Kidney (tissue), 14 donors: Measurements from ENCODE around the gene YAF2. TPM values are rescaled to one million over a fixed set of nuclear protein-coding genes. Genes with fewer than 3 reads are reported as not detected.

Experiments
- DNase-seq, 5 donors: peaks; one replicate each; pipeline ENCODE4 v3.0.0-alpha.2; 2013 to 2020
- FAIRE-seq: peaks from 2 replicates; lab custom pipeline; 2012; peaks lifted over from hg19 to GRCh38; lab: Jason Lieb, UNC
- H3K27ac ChIP-seq, 2 donors: one replicate each; pipeline ENCODE4 v1.7.0; 2013; ENCODE audit warnings: low read depth in 2 of 2, low read length in 2 of 2, inconsistent platforms in 1 of 2
- H3K27me3 ChIP-seq: one replicate; pipeline ENCODE4 v1.7.1; 2013; ENCODE audit warnings: low read length, inconsistent platforms; ENCODE audit not compliant: control insufficient read depth, insufficient read depth
- H3K36me3 ChIP-seq, 3 donors: one replicate each; pipeline versions ENCODE4 v1.7.0 to v1.7.1; 2013; ENCODE audit warnings: low read length in 3 of 3, control low read depth in 1 of 3, inconsistent platforms in 1 of 3; ENCODE audit not compliant: insufficient read depth in 3 of 3, control insufficient read depth in 2 of 3
- H3K4me1 ChIP-seq, 3 donors: one replicate each; pipeline versions ENCODE4 v1.7.0 to v1.7.1; 2013; ENCODE audit warnings: low read length in 3 of 3, inconsistent platforms in 1 of 3, low read depth in 1 of 3; ENCODE audit not compliant: control insufficient read depth in 2 of 3, insufficient read depth in 2 of 3
- H3K4me3 ChIP-seq, 3 donors: one replicate each; pipeline versions ENCODE4 v1.7.0 to v1.8.1; 2013; ENCODE audit warnings: low read length in 3 of 3, control low read depth in 1 of 3, inconsistent platforms in 1 of 3
- H3K9ac ChIP-seq, 3 donors: one replicate each; pipeline versions ENCODE4 v1.7.0 to v1.7.1; 2013; ENCODE audit warnings: low read length in 3 of 3, control low read depth in 1 of 3, inconsistent platforms in 1 of 3
- H3K9me3 ChIP-seq, 3 donors: one replicate each; pipeline versions ENCODE4 v1.7.0 to v1.7.1; 2013; ENCODE audit warnings: low read length in 3 of 3, control low read depth in 1 of 3, inconsistent platforms in 1 of 3; ENCODE audit not compliant: control insufficient read depth in 2 of 3, insufficient read depth in 1 of 3
- intact Hi-C: fragments of 100-400 bp; cut with DNase I; formaldehyde crosslinking; loops from one replicate; pipeline ENCODE4 v1.11.1; 2022
- polyA plus RNA-seq: library from polyadenylated mRNA; stranded (reverse); fragments of 350-450 nt; fragmentation: Illumina TruSeq; extraction: RNeasy Lipid Tissue Mini Kit (QIAGEN cat#74804); gene quantifications from one replicate; pipeline ENCODE4 v1.2.3, GENCODE V29; 2014; ENCODE audit warnings: low read depth, low replicate concordance; ENCODE audit not compliant: insufficient read depth
- total RNA-seq: library from RNA; stranded (reverse); fragmentation: NEBNext Ultra II Directional; extraction: Animal tissue kit (Norgen Biotek cat#: 25700); gene quantifications from one replicate; pipeline ENCODE4 v1.2.1, GENCODE V29; 2021
- TF ChIP-seq, protein P1 (sequence below): IDR thresholded peaks from 3 replicates; pipeline ENCODE4 v1.5.1; 2012; ENCODE audit warnings: mild to moderate bottlenecking, moderate library complexity, borderline replicate concordance; ENCODE audit not compliant: insufficient read depth; ENCODE audit errors: extremely low read depth
- donor health status: control.
- donor health status: control.
- donor health status: control.
- donor health status: control.
- donor health status: control.
- donor health status: DM: yes; HTN: yes; CAD: no.
- donor health status: Normal renal cell carcinoma (clear cell type).

YAF2 gene
- total and polyA plus RNA-seq, 2 donors from 2014 or later = 15.0 to 32.0 TPM

DNA sequence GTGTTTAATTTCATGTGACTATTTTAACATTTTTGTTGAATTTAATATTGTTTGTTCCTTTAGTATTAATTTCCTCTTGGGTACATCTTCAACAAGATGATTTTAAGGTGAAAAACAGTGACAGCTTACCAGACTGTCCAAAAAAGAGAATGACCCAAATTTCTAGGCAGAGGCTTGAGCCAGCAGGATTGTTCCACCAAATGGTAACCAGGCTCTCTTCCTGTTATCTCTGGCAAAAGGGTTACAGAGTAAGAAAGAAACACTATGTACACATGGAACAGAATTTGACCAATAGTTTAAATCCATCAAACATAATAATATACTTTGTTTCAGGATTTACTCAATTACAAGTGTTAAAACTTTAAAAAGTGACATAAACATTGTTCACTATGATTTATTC lies 39.0 kb downstream of the YAF2 start:
- Histone ChIP-seq H3K36me3 (peaks cover 0 to 4% (median 0%) of the 10 kb centered on the region in 3 donors), H3K4me1 (no peaks in the 10 kb centered on the region), H3K27me3 (no peaks in the 10 kb centered on the region), H3K4me3 (no peak overlapping the region), H3K9me3 (no peaks in the 10 kb centered on the region), H3K9ac (no peak overlapping the region), H3K27ac (no peak overlapping the region)
- TF ChIP-seq, protein P1, sequence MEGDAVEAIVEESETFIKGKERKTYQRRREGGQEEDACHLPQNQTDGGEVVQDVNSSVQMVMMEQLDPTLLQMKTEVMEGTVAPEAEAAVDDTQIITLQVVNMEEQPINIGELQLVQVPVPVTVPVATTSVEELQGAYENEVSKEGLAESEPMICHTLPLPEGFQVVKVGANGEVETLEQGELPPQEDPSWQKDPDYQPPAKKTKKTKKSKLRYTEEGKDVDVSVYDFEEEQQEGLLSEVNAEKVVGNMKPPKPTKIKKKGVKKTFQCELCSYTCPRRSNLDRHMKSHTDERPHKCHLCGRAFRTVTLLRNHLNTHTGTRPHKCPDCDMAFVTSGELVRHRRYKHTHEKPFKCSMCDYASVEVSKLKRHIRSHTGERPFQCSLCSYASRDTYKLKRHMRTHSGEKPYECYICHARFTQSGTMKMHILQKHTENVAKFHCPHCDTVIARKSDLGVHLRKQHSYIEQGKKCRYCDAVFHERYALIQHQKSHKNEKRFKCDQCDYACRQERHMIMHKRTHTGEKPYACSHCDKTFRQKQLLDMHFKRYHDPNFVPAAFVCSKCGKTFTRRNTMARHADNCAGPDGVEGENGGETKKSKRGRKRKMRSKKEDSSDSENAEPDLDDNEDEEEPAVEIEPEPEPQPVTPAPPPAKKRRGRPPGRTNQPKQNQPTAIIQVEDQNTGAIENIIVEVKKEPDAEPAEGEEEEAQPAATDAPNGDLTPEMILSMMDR = no peak
- DNase-seq (no peak), FAIRE-seq (no peak)
- intact Hi-C loops = no loop called here

GRCh38 chr12:42196723-42197603 lies 41.1 kb downstream of the YAF2 start:
- Histone ChIP-seq H3K9ac (no peak overlapping the region), H3K36me3 (peaks cover 0 to 8% (median 0%) of the 10 kb centered on the region in 3 donors), H3K9me3 (no peaks in the 10 kb centered on the region), H3K27me3 (no peaks in the 10 kb centered on the region), H3K4me1 (no peaks in the 10 kb centered on the region), H3K27ac (no peak overlapping the region), H3K4me3 (no peak overlapping the region)
- FAIRE-seq (no peak), DNase-seq (peak in 3 of 5 donors; percentile 41 to 87 (median 86))
- TF ChIP-seq, protein P1 = no peak
- intact Hi-C loops = no loop called here

DNA sequence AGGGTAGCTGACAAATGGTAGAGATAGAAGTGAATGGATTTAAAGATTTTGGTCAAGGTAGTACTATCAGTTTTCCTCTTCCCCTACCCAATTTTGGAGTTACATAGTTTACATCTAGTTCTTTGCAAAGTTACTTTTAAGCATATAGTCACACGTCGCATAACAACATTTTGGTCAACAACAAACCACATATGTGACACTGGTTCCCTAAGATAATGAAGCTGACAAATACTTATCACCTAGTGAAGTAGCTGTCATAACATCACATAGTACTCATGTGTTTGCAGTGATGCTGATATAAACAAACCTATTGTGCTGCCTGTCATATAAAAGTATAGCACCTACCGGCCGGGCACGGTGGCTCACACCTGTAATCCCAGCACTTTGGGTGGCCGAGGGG lies 45.4 kb downstream of the YAF2 start:
- H3K9me3 ChIP-seq = no peaks in the 10 kb centered on the region
- H3K4me1 ChIP-seq = no peaks in the 10 kb centered on the region
- no peak overlapping the region for H3K27ac ChIP-seq
- no peak overlapping the region for H3K4me3 ChIP-seq
- FAIRE-seq = no peak
- H3K27me3 ChIP-seq = no peaks in the 10 kb centered on the region
- TF ChIP-seq, protein P1 = no peak
- intact Hi-C loops = no loop called here
- H3K9ac ChIP-seq = no peak overlapping the region
- no peak for DNase-seq
- H3K36me3 ChIP-seq = peaks cover 0 to 4% (median 0%) of the 10 kb centered on the region in 3 donors
